Activated T-helper 17 cell treated with anti-CD3 and anti-CD28 coated beads, Interleukin-2, amount 50 U/mL, for 72 hours (primary cell): ENCODE results near the gene TBC1D7. TPM values are rescaled to one million over a fixed set of nuclear protein-coding genes. Genes with fewer than 3 reads are reported as not detected.

Experiments used
- ATAC-seq: fragments of 150-1000 bp; cut with Tn5 transposase; replicated peaks from 2 replicates; pipeline ENCODE4 v1.10.0; 2021; ENCODE audit warnings: mild to moderate bottlenecking, moderate library complexity
- H3K27ac Mint-ChIP-seq: one replicate; pipeline ENCODE4 v1.8.0; 2022; ENCODE audit warnings: mixed read lengths
- H3K27me3 Mint-ChIP-seq: one replicate; pipeline ENCODE4 v1.8.0; 2022; ENCODE audit warnings: mixed read lengths
- H3K36me3 Mint-ChIP-seq: one replicate; pipeline ENCODE4 v1.8.0; 2022; ENCODE audit warnings: low read depth, mild to moderate bottlenecking, mixed read lengths
- H3K4me1 Mint-ChIP-seq: one replicate; pipeline ENCODE4 v1.8.0; 2022; ENCODE audit warnings: mixed read lengths
- H3K4me3 Mint-ChIP-seq: one replicate; pipeline ENCODE4 v1.8.0; 2022; ENCODE audit warnings: mild to moderate bottlenecking, mixed read lengths
- H3K9me3 Mint-ChIP-seq: one replicate; pipeline ENCODE4 v1.8.0; 2022; ENCODE audit warnings: mixed read lengths
- total RNA-seq, 2 donors: library from RNA; stranded (reverse); gene quantifications; one replicate each; pipeline ENCODE4 v1.2.3, GENCODE V29; 2022

Gene TBC1D7
- total RNA-seq, 2 donors from 2014 or later = 9.6 to 16.2 TPM

DNA sequence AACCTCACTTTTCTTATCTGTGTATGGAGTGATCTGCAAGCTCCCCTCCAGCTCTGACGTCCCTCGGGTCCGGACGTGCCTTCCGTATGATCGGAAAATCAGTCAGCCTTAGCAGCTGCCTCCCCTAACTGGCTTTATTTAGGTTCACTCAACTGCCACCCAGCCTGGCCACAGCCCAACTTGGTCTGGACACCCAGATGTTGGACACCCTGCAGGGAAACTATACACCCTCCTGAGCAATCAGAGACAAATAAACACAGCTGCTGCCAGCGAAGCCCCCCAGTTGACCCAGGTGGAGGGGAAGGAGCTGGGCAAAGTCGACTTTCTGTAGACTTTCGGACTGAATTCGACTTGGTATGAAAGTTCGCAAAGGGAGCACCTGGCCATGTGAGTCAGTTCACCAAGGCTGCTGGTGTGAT, 28.9 kb downstream of the TBC1D7 start:
- no peaks in the 10 kb centered on the region for H3K27me3 Mint-ChIP-seq
- no peak overlapping the region for H3K4me3 Mint-ChIP-seq
- peaks cover 70% of the 10 kb centered on the region for H3K36me3 Mint-ChIP-seq
- peaks cover 16% of the 10 kb centered on the region for H3K4me1 Mint-ChIP-seq
- ATAC-seq = no peak
- H3K27ac Mint-ChIP-seq = no peak overlapping the region
- no peaks in the 10 kb centered on the region for H3K9me3 Mint-ChIP-seq

DNA sequence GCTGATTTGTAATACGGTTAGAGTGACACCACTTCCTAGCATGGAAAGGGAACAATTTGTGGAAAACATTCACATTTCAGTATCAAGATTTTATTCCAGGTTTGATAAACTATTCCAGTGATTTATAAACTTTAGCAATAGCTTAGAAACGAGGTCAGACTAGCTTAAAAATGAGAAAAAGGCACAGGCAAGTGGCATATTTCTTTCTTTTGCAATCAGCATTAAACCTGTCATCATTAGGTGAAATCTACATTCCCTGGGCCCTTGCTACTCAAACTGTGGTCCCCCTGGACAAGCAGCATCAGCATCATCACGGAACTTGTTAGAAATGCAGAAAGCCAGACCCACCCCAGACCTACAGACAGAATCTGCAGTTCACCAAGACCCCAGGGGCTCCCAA, 29.9 kb downstream of the TBC1D7 start:
- H3K27ac Mint-ChIP-seq = no peak overlapping the region
- peaks cover 13% of the 10 kb centered on the region for H3K4me1 Mint-ChIP-seq
- no peak for ATAC-seq
- peaks cover 72% of the 10 kb centered on the region for H3K36me3 Mint-ChIP-seq
- H3K9me3 Mint-ChIP-seq = no peaks in the 10 kb centered on the region
- H3K27me3 Mint-ChIP-seq = no peaks in the 10 kb centered on the region
- no peak overlapping the region for H3K4me3 Mint-ChIP-seq

DNA sequence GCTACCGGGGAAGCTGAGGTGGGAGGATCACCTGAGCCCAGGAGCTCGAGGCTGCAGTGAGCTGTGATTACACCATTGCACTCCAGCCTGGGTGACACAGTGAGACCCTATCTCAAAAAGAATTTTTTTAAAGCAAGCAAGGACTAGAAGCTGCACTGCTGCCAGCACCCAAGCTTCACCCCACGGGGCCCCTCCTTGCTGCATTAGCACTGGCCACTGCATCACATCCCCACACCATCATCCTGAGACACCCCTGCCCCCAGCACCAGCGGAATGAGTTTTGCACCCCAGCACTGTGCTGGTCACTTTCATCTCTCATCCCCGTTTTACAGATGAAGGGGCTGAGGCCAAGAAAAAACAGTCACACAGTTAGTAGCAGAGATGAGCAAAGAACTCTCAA, 30.9 kb downstream of the TBC1D7 start:
- Mint-ChIP-seq H3K27ac (no peak overlapping the region), H3K36me3 (peaks cover 69% of the 10 kb centered on the region)

DNA sequence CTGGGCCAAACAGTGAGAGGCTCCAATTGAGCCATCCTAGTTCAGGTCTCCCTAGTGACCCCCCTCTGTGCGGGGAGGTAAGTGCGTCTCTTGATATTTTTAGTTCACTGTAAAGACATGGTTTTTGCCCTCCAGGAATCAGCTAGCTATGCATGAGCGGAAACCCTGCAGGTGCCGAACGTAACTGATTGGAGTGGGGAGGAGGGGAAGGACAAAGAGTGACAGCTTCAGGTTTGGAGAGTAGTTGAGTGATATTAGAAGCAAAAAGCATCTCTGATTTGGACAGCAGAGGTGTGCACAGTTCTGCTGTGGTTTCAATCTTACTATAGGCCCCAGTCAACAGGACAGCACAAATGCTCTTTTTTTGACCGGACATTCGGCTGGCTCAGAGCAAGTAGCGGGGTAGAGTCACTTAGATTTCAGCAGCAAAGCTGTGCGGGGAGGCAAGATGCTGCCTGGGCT, 31.8 kb downstream of the TBC1D7 start:
- Mint-ChIP-seq H3K4me3 (no peak overlapping the region), H3K27ac (no peak overlapping the region), H3K27me3 (no peaks in the 10 kb centered on the region), H3K9me3 (no peaks in the 10 kb centered on the region), H3K4me1 (no peaks in the 10 kb centered on the region), H3K36me3 (peaks cover 72% of the 10 kb centered on the region)
- no peak for ATAC-seq

More for the DNA sequence above, 30.9 kb downstream of the TBC1D7 start:
- Mint-ChIP-seq H3K27me3 (no peaks in the 10 kb centered on the region), H3K4me3 (no peak overlapping the region), H3K9me3 (no peaks in the 10 kb centered on the region), H3K4me1 (peaks cover 3% of the 10 kb centered on the region)
- no peak for ATAC-seq

GRCh38 chr6:13295576-13295975, 32.8 kb downstream of the TBC1D7 start:
- Mint-ChIP-seq H3K4me1 (no peaks in the 10 kb centered on the region), H3K9me3 (no peaks in the 10 kb centered on the region), H3K27me3 (no peaks in the 10 kb centered on the region), H3K36me3 (peaks cover 62% of the 10 kb centered on the region), H3K27ac (no peak overlapping the region), H3K4me3 (no peak overlapping the region)
- no peak for ATAC-seq

DNA sequence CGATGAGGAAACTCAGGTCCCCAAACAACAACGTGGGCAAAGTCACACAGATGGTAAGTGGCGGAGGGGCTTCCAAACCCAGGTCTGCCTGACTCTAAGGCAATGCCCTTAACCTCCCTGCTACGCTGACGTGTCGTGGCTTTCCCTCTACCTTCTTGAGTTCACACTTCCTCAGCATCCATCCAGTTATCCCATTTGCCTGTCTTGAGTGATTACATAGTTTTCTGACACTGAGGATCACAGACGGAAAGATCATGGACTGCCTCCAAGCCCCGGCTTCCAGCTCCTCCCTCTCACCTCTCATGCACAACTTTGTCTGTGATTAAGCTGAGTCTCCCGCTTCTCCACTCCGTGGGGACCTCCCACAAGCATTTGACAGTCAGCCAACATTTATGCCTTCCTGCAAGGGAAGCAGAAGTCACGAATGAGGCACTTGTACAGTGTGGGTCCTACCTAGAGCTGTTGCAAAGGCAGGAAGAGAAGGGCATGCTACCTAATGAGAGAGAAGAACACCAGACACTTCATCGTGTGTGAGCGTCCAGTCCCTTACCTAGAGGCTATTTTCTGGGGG, 33.8 kb downstream of the TBC1D7 start:
- H3K36me3 Mint-ChIP-seq = peaks cover 57% of the 10 kb centered on the region
- H3K4me3 Mint-ChIP-seq = no peak overlapping the region
- no peaks in the 10 kb centered on the region for H3K9me3 Mint-ChIP-seq
- H3K4me1 Mint-ChIP-seq = no peaks in the 10 kb centered on the region
- no peaks in the 10 kb centered on the region for H3K27me3 Mint-ChIP-seq
- ATAC-seq = no peak
- no peak overlapping the region for H3K27ac Mint-ChIP-seq

GRCh38 chr6:13292774-13293173, 35.6 kb downstream of the TBC1D7 start:
- Mint-ChIP-seq H3K27me3 (no peaks in the 10 kb centered on the region), H3K4me3 (no peak overlapping the region), H3K4me1 (no peaks in the 10 kb centered on the region), H3K9me3 (no peaks in the 10 kb centered on the region), H3K27ac (no peak overlapping the region), H3K36me3 (peaks cover 47% of the 10 kb centered on the region)
- no peak for ATAC-seq

GRCh38 chr6:13290335-13290734, 38.0 kb downstream of the TBC1D7 start:
- Mint-ChIP-seq H3K36me3 (peaks cover 33% of the 10 kb centered on the region), H3K4me1 (no peaks in the 10 kb centered on the region), H3K4me3 (no peak overlapping the region), H3K9me3 (no peaks in the 10 kb centered on the region), H3K27ac (no peak overlapping the region), H3K27me3 (no peaks in the 10 kb centered on the region)
- no peak for ATAC-seq

DNA sequence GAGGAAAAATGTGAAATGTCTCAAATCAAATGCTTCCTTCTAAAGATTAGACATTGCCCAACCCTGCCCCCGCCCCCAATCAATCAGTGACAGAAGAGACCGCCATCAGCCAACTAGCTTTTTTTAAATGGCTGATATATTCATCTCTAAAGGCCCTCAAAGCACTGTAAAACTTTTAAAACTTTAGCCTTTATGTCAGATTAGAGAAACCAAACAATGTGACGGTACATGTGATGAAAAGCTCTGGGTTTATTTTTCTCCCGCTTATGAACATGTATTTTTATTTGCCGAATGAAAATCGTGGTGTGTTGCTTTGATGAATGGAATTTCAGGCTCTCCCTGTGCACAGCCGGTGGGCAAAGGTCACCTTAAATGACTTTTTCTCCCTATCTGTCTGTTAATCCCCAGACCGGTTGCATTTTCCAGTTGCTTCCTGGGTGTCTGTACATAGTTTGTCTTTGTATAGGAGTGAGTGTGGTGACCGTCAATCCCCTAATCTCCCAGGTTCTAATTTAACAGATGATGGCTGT, 38.5 kb downstream of the TBC1D7 start:
- Mint-ChIP-seq H3K9me3 (no peaks in the 10 kb centered on the region), H3K36me3 (peaks cover 29% of the 10 kb centered on the region), H3K4me1 (no peaks in the 10 kb centered on the region), H3K27ac (no peak overlapping the region), H3K4me3 (no peak overlapping the region), H3K27me3 (no peaks in the 10 kb centered on the region)
- no peak for ATAC-seq

- no peak overlapping the region for H3K27ac Mint-ChIP-seq
- no peak overlapping the region for H3K4me3 Mint-ChIP-seq
- ATAC-seq = no peak
- peaks cover 20% of the 10 kb centered on the region for H3K36me3 Mint-ChIP-seq
- no peaks in the 10 kb centered on the region for H3K9me3 Mint-ChIP-seq
- H3K4me1 Mint-ChIP-seq = no peaks in the 10 kb centered on the region
- H3K27me3 Mint-ChIP-seq = no peaks in the 10 kb centered on the region
Observed at GRCh38 chr6:13288969-13289391, 39.4 kb downstream of the TBC1D7 start.

GRCh38 chr6:13288481-13288880, 39.9 kb downstream of the TBC1D7 start:
- H3K27me3 Mint-ChIP-seq = no peaks in the 10 kb centered on the region
- H3K4me1 Mint-ChIP-seq = no peaks in the 10 kb centered on the region
- H3K36me3 Mint-ChIP-seq = peaks cover 15% of the 10 kb centered on the region
- no peak for ATAC-seq
- H3K4me3 Mint-ChIP-seq = no peak overlapping the region
- no peaks in the 10 kb centered on the region for H3K9me3 Mint-ChIP-seq
- H3K27ac Mint-ChIP-seq = no peak overlapping the region

DNA sequence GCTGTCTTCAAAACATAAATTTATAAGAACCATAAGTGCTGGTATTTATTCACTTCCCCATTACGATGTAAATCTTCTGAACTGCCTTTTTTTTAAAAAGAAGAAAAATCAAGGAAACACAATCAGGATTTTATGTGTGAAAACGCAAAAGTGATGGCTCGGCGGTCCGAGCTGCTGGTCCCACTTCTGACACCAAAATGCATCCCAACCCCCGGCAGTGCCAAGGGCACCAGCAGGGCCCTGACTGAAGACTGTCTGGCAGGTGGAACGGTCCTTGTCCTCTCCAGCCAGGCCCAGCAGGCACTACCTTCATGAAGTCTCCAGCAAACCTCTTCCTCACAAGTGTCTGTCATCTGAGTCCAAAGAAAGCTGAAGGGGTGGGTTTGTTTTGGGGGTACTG, 41.2 kb downstream of the TBC1D7 start:
- H3K27ac Mint-ChIP-seq = no peak overlapping the region
- ATAC-seq = no peak
- no peaks in the 10 kb centered on the region for H3K9me3 Mint-ChIP-seq
- no peaks in the 10 kb centered on the region for H3K4me1 Mint-ChIP-seq
- H3K36me3 Mint-ChIP-seq = peaks cover 3% of the 10 kb centered on the region
- H3K4me3 Mint-ChIP-seq = no peak overlapping the region
- no peaks in the 10 kb centered on the region for H3K27me3 Mint-ChIP-seq

- no peaks in the 10 kb centered on the region for H3K4me1 Mint-ChIP-seq
- no peak for ATAC-seq
- no peaks in the 10 kb centered on the region for H3K36me3 Mint-ChIP-seq
- H3K9me3 Mint-ChIP-seq = no peaks in the 10 kb centered on the region
- H3K27me3 Mint-ChIP-seq = no peaks in the 10 kb centered on the region
- H3K4me3 Mint-ChIP-seq = no peak overlapping the region
- no peak overlapping the region for H3K27ac Mint-ChIP-seq
Observed at GRCh38 chr6:13286181-13286580, 42.2 kb downstream of the TBC1D7 start.

DNA sequence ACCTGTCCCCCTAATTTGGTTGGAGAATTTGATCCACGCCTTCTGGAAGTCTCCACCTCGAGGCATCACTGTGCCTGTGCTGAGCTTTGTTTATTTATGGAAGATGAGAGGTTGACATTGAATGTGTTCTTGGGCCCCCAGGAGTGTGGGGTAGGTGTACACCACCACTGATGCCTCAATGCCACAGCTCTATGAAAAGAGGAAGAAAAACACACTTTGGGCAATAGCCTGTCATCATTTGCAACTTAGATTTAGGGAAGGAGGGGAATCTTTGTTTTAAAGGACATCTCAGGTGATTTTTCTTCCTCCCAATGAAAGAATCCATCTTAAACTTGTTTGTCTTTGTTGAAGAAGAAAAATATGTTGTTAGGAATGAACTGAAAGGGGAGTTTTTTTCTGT, 42.6 kb downstream of the TBC1D7 start:
- Mint-ChIP-seq H3K36me3 (no peaks in the 10 kb centered on the region), H3K27me3 (no peaks in the 10 kb centered on the region), H3K4me3 (no peak overlapping the region), H3K4me1 (no peaks in the 10 kb centered on the region), H3K27ac (no peak overlapping the region), H3K9me3 (no peaks in the 10 kb centered on the region)
- no peak for ATAC-seq

DNA sequence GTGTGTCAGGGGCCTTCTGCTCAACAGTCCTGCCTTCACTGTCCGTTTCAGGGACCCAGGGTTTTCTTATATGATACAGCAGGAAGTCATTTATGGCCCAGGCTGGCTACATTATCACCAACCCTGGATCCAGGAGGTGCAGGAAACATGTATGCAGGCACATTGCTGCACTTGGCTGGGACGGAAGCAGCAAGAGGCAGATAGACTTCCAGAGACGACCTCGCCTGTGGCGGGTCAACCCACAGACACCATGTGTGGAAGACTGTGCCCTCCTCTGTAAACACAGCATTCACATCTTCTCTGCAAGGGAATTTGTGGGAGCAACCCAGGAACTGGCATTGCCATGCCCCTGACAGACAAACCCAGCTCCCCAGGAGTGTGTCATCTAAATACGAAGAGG, 43.7 kb downstream of the TBC1D7 start:
- Mint-ChIP-seq H3K27me3 (no peaks in the 10 kb centered on the region), H3K9me3 (no peaks in the 10 kb centered on the region), H3K27ac (no peak overlapping the region), H3K4me1 (no peaks in the 10 kb centered on the region), H3K4me3 (no peak overlapping the region), H3K36me3 (no peaks in the 10 kb centered on the region)
- no peak for ATAC-seq

GRCh38 chr6:13283331-13283730, 45.0 kb downstream of the TBC1D7 start:
- no peak overlapping the region for H3K27ac Mint-ChIP-seq
- ATAC-seq = no peak
- H3K9me3 Mint-ChIP-seq = no peaks in the 10 kb centered on the region
- H3K36me3 Mint-ChIP-seq = no peaks in the 10 kb centered on the region
- H3K4me3 Mint-ChIP-seq = no peak overlapping the region
- H3K27me3 Mint-ChIP-seq = no peaks in the 10 kb centered on the region
- no peaks in the 10 kb centered on the region for H3K4me1 Mint-ChIP-seq
